Right lung (tissue), 10 donors: ENCODE measurements around the gene KCNQ1OT1. TPM values are rescaled to one million over a fixed set of nuclear protein-coding genes. Genes with fewer than 3 reads are reported as not detected.
A peak's percentile ranks its signal among the peaks of the same experiment; 100 is the strongest.

Experiments
- DNase-seq, 2 donors: peaks; one replicate each; pipeline ENCODE4 v3.0.0-alpha.2; 2013
- long read RNA-seq, 8 donors: transcript quantifications; one replicate each; lab custom pipeline, GENCODE V29; 2026
- polyA plus RNA-seq, 5 donors: library from polyadenylated mRNA; unstranded; fragments of 120-200 nt; gene quantifications; one replicate each; pipeline versions ENCODE4 v1.2.1 to v1.2.3, GENCODE V29; 2013; ENCODE audit warnings: inconsistent platforms in 1 of 5, low replicate concordance in 1 of 5; ENCODE audit not compliant: insufficient read length in 5 of 5, insufficient read depth in 1 of 5

Gene KCNQ1OT1
- polyA plus RNA-seq = 1 to 10 TPM; 1.3 to 3.1 (median 2.5) TPM
- long read RNA-seq, donor 1, full-length matches to known transcripts = 123 of 123 reads
- long read RNA-seq, donor 1, partial matches to known transcripts = 0 of 123 reads
- long read RNA-seq, donor 1, other reads (novel, unspliced or antisense) = 0 of 123 reads
- long read RNA-seq, donor 2, full-length matches to known transcripts = 29 of 29 reads
- long read RNA-seq, donor 2, partial matches to known transcripts = 0 of 29 reads
- long read RNA-seq, donor 2, other reads (novel, unspliced or antisense) = 0 of 29 reads
- long read RNA-seq, donor 3, full-length matches to known transcripts = 153 of 182 reads
- long read RNA-seq, donor 3, partial matches to known transcripts = 29 of 182 reads
- long read RNA-seq, donor 3, other reads (novel, unspliced or antisense) = 0 of 182 reads
- long read RNA-seq, donor 4, full-length matches to known transcripts = 115 of 115 reads
- long read RNA-seq, donor 4, partial matches to known transcripts = 0 of 115 reads
- long read RNA-seq, donor 4, other reads (novel, unspliced or antisense) = 0 of 115 reads
- long read RNA-seq, donor 5, full-length matches to known transcripts = 124 of 124 reads
- long read RNA-seq, donor 5, partial matches to known transcripts = 0 of 124 reads
- long read RNA-seq, donor 5, other reads (novel, unspliced or antisense) = 0 of 124 reads
- long read RNA-seq, donor 6, full-length matches to known transcripts = 141 of 141 reads
- long read RNA-seq, donor 6, partial matches to known transcripts = 0 of 141 reads
- long read RNA-seq, donor 6, other reads (novel, unspliced or antisense) = 0 of 141 reads
- long read RNA-seq, donor 7, full-length matches to known transcripts = 125 of 125 reads
- long read RNA-seq, donor 7, partial matches to known transcripts = 0 of 125 reads
- long read RNA-seq, donor 7, other reads (novel, unspliced or antisense) = 0 of 125 reads
- long read RNA-seq, donor 8, full-length matches to known transcripts = 41 of 41 reads
- long read RNA-seq, donor 8, partial matches to known transcripts = 0 of 41 reads
- long read RNA-seq, donor 8, other reads (novel, unspliced or antisense) = 0 of 41 reads

DNA sequence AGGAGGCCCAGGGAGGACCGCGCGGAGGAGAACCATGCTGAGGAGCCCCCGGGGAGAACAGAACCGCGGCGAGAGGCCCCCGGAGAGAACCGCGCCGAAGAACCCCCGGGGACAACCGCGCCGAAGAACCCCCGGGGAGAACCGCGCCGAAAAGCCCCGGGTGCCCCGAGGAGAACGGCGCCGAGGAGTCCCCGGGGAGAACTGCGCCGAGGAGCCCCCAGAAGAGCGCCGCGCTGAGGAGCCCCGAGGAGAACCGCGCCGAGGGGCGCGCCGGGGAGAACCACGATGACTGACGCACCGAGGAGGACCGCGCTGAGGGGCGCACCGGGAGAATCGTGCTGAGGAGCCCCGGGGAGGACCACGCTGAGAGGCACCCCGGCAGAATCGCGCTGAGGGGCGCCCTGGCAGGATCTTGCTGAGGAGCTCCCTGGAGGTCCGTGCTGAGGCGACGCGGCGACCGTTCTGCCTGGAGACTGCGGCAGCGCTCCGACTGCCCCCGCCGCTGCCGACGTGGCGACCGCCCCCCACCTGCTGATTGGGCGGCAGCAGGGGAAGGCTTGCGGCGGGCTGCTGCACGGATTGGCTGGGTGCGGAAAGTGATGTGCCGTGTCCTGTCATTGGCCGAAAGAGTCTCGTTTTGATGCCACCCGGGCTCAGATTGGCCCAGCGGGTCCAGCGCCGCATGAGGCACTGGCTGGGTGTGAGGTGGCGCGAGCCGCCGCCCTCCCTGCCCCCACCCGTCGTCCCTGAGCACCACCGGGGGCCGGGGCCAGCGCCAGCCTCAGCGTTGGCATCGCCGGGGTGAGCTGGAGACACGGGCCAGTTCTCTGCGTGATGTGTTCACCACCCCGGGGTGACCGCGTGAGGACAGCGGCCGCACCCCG, at the start of gene KCNQ1OT1:
KCNQ1OT1 (minus strand) TSS at position 464 of the 884 bp plus-strand sequence.
- peak; percentile 90 to 92 for DNase-seq

DNA sequence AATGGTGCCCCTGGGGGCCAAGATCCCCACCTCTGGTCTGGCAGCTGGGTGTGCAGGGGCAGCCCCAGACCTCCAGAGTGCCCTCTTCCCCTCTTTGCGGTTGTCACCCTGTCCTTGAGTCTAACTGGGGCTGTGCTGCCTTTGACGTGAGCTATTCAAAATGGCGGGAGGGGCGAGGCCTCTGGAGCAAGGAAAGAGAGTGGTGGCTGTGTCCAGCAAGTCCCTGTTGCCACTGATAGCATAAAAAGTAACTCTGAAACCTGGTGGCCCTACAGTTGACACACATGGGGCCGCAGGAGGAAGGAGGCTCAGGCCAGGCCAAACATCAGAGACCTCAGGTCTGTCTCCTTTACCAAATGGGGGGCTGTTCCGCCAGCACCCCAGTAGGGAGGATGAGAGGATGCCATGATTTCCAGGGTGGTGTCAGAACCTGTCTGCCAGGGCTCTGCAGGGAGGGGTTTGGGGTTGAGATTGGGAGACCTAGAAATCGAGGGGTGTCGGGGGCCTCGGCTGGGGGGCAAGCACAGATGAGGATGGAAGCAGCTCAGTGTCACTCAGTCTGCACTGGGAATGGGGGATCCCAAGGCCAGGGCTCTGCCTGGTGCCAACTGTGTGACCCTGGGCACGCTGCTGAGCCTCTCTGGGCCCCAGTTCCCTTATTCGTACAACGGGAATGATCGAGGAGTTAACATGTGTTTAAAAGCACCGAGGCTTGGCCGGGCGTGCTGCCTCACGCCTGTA, 49.2 kb upstream of the KCNQ1OT1 start:
- no peak for DNase-seq

DNA sequence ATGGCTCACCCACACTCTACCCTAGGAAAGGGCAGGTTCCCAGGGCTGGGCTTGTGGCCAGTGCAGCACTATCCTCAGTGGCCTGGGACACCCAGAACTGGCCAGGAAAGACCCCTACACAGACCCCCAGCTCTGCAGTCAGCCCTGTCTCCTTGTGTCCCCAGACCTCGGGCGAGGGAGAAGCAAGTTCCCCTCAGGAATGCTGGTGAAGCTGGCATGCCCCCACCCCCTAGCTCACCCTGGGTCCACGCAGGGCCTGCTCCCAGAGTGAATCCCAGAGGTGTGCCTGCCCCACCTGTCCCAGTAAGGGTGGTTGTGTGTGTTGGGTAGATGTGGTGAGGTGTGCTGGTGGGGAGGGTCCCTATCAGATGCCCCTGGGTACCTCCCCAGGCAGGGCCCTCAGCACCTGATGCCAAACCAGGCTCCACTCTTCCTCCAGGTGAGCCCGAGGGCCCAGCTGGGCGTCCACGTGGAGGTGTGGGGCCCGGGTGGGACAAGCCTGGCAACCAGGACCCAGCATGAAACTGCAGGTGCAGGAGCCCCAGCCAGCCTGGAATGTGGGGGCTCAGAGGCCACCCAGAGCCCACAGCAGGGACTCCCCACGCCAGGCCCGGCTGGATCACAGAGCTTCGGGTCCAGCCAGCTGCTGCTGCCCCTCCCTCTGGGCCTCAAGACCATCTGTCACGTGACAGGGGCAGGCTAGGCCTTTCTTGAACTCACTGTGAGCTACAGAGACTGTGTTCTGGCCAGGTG, 48.4 kb upstream of the KCNQ1OT1 start:
- no peak for DNase-seq

DNA sequence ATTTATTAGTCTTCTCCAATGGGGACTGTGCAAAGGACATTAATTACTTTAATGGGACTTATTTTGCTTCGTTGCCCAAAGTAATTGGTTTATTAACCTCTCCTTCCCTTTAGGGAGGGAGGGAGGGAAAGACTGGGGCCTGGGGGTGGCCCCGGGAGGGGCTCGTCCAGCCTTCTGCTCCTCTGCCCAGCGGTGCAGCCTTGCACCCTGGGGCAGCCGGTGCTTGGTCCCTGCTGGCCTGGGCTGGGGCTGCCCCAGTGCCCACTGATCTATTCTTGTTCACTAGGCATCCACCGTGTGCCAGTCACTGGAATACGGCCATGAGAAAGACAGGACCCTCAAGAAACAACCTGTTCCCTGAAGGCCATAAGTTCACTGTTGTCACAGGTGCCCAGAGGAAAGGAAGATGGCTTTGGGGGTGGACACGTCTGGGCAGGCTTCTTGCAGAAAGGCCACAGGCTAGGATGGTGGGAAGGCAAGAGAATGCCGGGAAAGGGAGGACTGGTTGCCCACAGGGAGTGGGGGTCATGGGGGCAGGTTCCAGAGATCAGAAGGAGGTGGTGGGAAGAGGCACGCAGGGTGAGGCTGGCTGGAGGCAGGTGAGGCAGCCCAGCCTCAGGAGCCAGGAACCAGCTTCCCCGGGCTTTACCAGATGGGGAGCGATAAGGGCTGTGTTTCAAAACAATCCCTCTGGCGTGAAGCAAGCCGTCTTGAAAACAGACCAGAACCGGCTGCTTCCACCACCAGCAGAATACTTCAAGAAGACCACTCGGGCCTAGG, 47.6 kb upstream of the KCNQ1OT1 start:
- DNase-seq = no peak

DNA sequence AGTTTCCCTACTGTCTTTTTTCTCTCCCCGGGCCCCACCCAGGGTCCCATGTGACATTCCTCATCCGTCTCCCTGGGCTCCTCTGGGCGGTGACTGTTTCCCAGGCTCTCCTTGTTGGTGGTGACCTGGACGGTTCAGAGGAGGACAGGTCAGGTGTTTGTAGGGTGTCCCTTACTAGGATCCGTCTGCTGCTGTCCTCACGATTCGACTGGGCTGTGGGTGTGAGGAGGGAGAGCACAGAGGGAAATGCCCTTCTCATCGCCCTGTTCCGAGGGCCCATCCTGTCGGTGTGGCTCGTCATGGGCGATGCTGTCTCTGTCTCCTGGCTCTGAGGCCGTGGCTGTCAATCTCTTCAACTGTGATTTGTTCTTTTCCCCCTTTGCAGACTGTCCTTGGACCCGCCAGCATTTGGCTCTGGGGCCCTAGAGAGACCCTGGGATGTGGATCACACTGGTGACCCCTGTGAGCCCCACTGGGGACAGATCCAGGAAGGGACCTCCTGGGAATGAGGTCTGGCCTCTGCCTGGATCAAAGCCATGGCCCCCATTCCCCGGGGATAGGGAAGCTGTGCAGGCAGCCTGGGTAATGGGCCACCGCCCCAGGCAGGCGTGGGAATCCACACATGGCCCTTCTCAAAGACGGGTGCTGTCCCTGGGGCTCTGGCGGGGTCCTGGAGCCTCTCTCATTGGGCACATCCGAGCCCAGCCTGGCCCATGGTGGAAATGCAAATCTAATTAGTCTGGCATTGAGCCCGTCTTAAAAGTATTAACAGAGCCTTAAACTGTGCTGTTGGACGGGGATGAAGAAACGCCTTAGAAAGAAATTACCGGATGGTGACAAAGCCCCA, 46.8 kb upstream of the KCNQ1OT1 start:
- DNase-seq = no peak

DNA sequence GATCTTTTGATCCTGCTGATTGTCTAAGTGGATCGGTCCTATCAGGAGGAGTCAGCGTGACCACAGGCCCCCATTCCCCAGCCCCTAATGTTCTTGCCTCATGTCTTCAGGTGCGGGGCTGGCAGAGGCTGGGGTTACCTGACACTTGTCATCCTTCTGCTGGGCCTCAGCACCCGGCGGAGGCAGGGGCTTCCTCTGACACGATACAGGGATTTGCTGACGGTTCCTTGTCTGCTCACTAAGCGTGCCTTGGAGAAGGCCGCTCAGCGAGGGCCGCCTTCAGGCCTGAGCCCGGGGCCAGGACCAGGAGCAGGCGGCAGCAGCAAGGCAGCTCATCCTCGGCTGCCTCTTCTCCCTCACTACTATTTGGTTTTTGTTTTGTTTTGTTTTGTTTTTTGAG, 45.7 kb upstream of the KCNQ1OT1 start:
- no peak for DNase-seq

DNA sequence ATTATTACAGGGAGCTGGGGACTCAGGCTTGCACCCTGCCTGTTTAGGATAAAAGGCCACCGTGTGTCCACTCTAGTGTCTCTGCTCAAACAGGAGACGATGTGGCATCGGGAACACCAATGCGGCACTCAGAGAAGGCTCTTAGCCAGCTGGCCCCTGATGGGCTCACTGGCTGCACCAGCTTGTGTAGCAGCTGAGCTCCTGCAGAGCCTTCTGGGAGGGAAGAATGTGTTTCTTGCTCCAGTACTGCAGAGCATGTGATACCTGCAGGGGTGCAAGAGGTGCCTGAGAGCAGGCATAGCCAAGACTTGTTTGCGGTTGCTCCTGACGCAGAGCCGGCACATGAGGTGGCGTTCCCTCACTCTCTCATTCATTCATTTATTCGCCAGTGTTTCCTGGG, 44.4 kb upstream of the KCNQ1OT1 start:
- no peak for DNase-seq

DNA sequence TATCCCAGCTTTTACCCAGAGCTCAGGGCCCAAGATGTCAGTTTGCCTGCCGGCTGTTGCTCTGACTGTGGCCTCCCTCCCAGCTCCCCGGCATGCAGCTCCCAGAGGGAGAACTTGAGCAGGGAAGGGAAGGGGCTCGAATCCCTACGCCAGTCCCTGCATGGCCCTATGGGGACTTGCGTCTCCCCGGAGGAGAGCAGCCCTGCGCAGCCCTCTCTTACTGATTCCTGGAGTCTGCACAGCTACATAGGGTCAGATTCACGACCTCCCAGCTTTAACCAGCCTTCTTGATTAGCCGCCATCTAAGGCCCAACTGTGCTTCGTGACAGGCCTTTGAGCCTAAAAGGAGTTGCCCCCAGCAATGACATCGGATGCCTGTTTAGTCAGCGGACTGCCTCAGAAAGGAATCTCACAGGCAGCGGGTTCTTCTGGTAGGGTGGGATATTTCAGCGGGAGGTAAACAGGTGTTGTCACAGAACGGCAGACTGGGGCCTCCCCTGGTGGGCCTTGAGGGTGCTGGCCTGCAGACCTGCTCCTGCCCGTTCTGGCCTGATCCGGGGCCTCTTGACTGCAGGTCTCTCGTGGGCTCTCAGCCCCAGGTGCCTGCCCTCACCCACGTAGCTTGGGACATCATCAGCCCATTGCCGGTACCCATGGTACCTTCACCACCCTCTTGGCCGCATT, 43.8 kb upstream of the KCNQ1OT1 start:
- no peak for DNase-seq

DNA sequence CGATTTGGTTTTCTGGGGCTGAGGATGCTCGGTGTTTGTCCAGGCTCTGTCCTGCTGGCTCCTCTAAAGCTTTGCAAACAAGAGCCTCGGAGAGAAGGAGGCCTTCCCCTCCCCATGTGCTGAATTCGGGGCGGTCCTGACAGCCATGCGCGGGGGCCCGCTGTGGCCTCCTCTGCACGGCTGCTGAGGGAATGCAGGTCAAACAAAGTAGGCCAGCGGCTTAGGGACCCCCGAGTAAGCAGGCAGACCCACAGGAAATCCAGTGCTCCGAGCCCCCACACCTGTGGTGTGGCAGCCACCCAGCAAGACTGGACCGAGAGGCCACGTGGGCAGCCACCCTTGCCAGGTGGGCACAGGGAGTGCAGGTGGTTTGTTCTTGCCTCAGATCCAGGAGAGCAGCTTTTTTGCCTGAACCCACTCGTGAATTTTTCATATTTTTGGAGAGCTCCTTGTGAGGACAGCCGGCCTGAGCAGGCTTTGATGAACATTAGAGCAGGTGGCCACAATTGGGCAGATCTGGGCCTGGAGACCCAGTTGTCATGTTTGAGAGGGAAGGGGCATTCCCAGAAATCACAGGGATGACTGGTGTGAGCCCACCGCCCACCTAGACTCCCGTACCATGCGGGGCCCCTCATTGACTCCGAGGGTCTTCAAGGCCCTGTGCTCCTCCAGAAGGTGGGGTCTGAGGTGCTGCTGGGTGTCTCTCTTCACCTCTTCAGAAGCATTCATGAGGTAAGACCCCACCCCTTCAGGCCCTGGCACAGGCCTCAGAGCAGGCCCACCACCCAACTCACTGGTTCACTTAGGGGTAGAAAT, 43.0 kb upstream of the KCNQ1OT1 start:
- DNase-seq = no peak

DNA sequence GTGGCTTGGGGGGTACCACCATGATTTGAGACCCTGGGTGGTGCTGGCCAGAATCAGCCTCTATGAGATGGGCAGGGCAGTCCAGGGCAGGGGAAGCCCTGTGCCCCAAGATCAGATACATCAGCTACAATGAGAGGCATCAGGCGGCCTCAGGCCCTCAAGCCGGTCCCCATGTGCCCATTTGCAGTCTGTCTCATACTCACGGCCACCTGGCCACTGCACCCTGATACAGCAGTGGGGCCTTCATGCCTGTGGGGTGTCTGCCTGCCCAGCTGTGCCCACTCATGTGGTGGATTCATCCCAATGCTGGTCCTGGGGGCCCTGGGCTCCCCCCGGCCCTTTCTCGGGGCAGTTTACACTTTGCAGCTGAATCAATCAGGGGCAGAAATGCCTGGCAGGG, 42.4 kb upstream of the KCNQ1OT1 start:
- no peak for DNase-seq

DNA sequence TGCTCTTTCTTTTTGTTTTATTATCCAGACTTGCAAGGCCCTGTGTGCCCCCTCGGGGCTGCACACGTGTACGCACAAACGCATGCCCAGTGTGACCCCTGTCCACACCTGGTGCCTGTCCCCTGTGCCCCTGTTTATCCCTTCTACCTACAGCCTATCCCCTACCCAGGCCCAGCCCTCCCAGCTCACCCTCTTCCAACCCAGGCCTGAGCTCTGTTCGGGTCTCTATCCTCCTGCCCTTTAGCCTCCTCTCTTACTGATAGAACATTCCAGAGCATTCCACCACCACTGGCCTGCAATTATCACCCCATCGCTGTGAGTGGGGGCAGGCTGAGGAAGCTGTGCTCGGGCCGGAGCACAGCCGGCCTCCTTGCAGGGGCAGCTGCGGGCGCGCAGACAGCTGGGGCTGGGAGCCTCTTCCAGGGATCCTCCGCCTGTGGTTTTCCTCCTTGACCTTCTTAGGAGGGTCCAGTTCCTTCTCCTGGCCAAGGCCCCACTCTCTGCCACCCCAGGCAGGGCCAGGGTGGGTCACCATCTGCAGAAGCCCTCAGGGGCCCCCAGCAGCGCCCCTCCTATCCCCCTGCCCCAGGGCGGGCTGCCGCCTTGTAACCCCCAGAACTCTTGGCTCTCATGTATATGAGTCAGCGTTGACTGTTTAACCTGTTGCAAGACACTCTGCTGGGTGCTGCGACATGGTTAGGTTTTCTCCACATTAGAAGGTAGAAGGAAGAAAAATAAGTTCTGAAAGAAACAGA, 41.8 kb upstream of the KCNQ1OT1 start:
- DNase-seq = peak in 1 of 2 donors; percentile 36

DNA sequence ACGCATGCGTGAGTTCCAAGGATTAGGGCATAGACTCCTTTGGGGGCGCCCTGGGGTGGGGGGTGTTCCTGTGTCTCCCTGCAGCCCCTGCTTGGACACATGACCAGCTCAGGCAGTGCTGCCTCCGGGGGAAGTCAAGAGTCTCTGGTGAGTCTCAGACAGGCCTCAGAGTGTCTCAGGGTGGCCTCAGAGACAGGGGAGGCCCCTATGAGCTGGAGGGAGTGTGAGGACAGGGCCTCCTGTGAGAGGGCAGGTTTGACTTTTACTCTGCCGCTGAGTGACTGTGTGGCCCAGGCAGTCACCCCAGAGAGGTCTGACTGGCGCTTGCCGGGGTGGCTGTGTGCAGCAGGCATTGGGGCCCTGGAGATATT, 41.2 kb upstream of the KCNQ1OT1 start:
- DNase-seq = no peak

DNA sequence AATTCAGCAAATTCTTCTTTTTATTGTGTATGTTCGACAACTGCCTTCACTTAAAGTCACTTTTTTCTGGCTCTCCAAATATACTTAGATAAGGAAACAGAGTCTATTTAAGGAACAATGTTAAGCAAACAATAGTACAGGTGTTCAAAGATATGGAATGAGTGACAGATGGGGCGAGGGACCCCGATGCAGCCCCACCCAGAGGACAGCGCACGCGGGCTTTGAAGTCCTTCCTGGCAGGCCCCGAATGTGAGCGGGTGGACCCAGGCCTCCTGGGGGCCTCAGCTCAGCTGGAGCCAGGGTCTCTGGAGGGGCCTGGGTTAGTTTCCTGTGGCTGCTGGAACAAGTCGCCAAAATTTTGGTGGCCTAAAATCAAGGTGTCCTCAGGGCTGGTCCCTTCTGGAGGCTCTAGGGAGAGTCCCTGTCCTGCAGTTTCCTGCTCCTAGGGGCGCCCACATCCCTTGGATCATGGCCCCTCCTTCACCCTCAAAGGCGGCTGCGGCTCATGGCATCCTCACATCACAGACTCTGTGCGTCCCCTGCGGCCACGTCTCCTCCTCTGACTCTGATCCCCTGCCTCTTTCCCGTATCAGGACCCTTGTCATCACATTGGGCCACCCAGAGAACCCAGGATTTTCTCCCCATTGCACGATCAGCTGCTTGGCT, 40.6 kb upstream of the KCNQ1OT1 start:
- no peak for DNase-seq

DNA sequence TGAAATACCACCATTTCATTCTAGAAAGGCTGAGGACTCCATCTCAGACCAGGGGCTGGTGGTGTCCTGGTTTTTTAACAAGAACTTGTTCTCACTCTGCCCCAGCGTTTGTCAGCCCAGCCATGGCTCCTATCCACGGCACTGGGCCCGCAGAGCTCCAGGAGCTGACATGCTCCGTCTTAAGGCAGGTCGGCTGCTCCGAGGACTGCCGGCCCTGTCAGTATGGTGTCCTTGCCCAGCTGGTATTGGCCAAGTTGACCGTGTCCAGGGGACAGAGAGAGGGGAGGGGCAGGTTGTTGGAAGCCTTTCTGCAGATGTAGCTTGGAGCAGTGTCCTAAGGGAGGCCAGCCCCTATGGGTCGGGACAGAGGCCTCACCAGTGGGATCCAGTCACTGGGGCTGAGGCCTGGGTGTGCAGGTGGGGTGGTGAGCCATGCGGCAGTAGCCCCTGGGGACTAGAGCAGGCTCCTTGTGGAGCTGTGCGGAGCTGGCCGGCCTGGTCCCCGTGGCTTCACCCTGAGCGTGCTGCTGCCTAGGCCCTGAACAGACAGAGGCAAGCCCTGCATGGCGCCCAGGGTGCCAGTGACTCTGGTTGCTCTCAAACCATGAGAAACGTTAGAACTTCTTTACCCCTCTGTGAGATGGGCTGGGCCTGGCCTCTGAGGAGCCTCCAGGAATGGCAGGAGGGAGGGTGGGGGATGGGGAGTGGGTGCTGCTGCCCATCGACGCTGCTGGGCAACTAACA, 39.9 kb upstream of the KCNQ1OT1 start:
- DNase-seq = no peak
